Effector CD4-positive, alpha-beta T cell (primary cell): ENCODE data around the gene SDSL.

Source experiments
- DNase-seq: peaks from one replicate; pipeline ENCODE4 v3.0.0-alpha.2; 2020

The SDSL gene

DNA sequence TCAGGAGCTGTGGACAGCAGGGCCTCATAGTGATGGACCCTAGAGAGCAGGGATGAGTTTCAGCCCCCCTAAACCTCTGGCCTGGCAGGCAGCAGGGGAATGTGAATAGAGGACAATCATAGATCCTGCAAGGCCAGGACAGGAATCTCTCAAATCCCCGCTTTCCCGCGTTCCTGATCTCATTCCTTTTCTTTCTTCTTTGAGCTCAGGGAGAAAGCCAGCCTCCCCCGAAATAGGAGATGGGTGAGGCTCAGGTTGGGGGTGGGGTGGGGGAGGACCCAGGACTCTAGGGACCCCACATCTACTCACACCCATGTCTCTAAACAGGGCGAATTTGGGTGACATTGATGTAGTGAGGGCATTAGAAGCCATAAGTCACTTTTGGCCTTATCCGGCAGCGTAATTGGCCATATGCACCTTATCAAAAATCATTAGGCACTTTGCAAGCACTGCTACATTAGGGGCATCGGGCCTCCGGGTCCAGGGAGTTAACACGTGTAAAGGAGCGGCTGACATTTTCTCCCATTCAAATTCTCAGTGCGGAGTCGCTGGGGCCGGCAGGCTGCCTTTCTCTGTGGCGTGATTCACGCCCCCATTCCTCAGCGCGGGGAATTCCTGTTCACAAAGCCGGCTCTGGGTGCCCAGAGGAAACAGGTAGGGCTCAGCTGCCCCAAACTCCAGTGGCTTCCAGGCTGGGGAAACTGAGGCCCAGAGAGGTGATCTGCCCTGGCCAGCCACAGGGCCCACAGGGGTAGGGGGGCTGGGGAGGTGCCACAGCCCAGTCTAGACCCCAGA lies 48.0 kb downstream of the SDSL start:
- no peak for DNase-seq

GRCh38 chr12:113470871-113471618 lies 48.9 kb downstream of the SDSL start:
- DNase-seq, result no peak

DNA sequence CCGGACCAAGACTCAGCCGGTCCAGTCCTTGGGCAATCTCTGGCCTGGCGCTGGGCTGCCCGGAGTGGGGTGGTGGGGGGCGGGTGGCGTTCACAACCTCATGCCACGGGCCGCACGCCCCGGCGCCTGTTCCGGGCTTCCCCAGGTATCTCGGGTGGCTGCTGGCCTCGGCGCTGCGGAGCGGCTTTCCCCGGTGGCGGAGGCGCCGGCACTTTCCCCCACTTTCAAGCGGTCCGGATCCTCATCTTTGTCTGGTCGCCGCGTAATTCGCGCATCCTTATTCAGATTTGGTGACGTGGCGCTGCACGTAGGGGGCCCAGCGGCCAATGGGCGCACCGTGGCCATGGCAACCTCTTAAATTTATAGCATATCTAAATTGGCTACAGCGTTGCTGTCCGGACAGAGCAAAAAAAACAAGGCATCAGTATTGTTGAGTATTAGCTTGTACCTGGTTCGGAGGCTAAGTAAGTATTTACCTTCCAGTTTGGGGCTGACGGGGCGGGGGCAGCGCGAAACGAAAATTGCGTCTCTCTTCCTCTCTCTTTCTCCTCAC lies 49.5 kb downstream of the SDSL start, which contains the start of gene LHX5:
Gene LHX5 (minus strand): TSS at position 253 of the 553 bp plus-strand sequence. CDS start 373 bp downstream, outside the sequence.
- no peak for DNase-seq

GRCh38 chr12:113472191-113473121 lies 50.3 kb downstream of the SDSL start:
- DNase-seq, result no peak

DNA sequence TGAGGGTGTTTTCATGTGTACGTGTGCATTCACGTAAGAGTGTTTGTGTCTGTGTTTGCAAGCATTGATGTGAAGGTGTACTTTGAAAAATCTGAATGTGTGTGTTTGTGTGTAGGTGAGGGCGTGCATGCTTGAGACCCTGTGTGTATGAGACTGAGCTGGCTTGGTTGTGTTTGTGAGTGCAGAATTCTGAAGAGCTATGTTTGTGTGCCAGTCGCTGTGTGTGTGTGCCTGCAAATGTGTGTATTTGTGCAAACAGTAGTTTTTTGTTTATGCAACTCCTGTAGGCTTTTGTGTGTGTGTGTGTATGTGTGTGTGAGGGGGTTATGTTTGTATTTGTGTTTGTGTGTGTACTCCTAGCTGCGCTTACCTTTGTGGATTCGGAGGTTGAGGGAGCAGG lies 51.2 kb downstream of the SDSL start:
- no peak for DNase-seq

DNA sequence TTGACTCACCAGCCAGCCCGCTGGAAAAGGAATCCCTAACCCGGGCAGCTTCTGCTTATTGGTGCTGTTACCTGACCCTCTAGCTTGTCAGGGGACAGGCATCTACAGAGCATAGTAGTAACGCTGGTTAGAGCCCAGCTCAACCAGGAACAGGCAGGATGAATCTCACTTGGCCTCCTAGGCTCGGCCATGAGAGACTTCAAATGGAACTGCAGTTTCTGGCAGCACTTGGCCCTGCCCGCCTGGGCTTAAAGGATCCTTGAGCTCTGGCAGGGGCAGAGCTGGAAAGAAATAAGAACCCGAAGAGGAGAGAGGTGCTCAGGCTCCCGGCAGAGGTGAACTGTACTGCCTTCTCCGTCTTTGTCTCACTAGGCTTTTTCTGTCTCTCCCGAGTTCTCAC lies 51.8 kb downstream of the SDSL start:
- no peak for DNase-seq

GRCh38 chr12:113474635-113475436 lies 52.7 kb downstream of the SDSL start:
- no peak for DNase-seq

DNA sequence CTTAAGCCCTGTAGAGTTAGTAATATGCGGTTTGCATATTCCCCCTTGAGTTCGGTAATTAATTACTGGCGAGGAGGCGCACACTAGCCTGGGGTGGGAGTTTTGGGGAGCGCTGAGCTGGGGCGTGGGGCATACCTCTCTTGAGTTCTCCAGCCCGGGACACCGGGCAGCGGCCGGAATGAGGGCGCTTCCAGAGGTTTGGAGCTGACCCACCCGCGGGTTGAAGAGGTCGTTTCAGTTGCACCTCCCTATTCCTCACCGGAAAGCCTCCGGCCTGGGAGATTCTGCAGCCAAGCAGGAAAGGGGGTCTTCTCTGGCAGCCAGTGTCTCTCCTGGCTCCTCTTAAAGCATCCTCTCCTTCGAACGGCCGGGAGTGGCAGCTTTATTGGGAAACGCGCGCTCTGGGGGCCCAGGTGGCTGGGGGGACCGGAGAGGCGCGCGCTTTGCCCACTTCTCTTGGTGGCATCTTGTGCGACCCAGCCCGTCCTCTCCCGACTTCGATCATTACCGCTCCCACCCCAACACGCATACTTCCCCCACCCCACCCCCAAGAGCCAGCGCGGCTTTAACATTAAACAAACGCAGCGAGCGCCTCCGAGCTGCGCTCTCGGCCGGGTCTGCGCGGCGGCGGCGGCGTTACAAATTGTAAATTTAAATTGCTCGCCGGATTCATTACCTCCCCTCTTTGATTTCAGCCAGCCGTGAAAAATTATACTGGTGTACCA lies 53.4 kb downstream of the SDSL start:
- no peak for DNase-seq

DNA sequence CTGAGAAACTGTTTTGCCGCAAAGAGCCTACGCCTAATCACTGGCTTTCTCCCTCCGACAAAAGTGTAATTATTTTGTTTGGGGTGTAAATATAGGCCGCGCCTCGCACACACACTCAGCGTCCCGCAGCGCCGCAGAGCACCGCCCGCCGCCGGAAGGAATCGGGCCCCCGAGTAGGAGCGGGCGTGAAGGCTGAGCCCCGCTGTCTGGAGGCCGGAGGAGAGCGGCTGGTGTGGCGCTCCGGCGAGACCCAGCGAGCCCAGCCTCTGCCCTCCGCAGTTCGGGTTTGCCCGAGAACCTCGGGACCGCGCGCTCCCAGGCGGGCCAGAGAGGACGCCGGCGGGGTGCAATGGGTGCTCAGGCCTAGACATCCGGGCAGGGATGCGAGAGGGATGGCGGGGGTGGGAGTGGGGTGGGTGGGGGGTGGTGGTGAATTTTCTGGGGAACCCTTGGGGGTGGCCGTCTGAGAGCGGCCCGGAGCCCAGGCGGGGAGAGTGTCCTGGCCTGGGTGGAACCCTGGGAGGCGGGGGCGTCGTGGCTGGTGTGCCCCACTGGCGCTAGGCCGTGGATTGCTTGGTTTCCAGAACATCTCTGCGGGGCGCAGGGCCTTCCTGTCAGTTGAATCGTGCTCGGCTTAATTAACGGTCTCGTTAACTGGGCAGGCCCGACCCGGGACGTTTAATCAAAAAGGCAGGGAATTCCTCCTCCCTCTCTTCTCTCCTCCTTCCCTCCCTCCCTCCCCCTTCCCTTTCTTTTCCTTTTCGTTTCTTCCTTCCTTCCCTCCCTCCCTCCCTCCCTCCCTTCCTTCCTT lies 54.2 kb downstream of the SDSL start:
- no peak for DNase-seq

GRCh38 chr12:113477171-113477841 lies 55.1 kb downstream of the SDSL start:
- DNase-seq, result no peak

GRCh38 chr12:113477842-113478215 lies 55.6 kb downstream of the SDSL start:
- no peak for DNase-seq

GRCh38 chr12:113478351-113479011 lies 56.3 kb downstream of the SDSL start:
- no peak for DNase-seq

DNA sequence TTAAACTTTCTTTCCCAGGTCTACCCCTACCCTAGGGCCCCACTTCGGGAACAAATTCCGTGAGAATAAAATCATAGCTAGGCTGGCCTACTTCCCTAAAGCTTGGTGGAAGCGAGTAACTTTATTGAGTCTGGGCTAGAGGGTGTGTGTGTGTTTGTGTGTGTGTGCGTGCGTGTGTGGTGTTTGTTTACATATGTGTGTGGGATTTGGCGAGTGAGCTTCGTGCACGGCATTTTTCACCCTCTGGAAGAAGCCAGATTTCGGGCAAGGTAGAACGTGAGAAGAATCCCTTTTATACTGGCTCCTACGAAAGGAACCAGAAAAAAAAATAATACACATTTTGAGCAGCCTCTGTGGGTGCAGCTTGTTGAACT lies 57.0 kb downstream of the SDSL start:
- DNase-seq, result no peak

DNA sequence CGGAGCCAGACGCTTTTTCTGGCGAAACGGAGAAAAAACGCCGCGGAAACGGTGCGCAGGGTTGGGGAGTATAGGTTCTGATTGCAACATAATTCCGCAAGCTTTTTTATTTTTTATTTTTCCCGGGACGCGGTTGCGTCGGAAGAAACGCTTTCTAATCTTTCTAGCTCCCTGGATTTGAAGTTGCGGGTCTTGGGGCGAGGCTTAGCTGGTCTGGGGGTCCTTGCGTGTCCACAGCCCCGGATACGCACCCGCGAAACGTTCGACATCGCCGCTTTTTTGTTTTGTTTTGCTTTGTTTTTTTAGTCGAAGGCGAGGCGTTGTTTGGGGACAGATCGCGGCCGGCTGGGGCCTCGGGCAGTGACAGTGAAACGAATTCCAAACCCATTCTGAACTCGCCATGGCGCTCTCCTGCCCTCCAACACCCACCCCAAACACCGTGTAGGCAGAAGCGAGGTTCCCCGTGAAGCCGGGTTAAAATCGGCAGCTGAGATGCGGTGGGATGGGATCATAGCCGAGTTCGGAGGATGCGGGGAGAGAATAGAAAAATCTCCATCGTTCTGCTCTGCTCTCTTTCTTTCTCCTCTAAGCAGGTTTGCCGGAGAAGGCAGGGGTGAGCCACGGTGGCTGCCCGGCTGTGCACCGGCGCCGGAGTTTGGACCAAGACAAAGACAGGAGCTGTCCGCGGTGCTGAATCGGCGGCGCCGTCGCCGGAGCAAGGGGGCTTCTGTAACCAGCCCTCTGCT lies 57.6 kb downstream of the SDSL start:
- no peak for DNase-seq

DNA sequence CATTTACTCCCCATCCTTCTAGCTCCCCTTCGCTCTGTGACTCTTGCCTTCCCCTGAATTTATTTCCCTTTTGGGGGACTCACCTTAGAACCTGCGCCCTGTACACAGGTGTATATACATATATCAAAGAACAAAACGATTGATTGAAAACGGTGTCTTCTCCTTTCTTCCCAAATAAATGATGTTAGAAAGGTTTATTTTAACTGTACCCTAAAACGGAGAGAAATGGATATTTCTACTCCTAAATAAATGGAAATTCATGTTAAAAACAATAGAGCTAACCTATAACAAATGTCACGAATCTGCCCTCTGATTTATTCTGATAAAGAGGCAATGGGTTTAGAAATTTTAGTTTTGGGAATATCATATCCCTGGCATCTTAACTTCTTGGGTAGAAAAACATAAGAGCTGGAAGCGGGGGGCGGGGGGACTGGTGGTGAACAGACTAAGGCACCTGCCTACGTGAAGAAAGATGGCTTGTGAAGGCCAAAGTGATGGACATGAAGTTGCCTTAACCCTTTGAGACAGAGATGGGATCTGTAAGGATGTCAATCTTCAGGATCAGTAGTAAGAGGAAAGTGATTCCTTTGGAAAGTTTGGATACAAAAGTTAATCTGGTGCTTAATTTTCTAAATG lies 58.3 kb downstream of the SDSL start:
- no peak for DNase-seq

GRCh38 chr12:113482334-113482733 lies 60.2 kb downstream of the SDSL start:
- no peak for DNase-seq

DNA sequence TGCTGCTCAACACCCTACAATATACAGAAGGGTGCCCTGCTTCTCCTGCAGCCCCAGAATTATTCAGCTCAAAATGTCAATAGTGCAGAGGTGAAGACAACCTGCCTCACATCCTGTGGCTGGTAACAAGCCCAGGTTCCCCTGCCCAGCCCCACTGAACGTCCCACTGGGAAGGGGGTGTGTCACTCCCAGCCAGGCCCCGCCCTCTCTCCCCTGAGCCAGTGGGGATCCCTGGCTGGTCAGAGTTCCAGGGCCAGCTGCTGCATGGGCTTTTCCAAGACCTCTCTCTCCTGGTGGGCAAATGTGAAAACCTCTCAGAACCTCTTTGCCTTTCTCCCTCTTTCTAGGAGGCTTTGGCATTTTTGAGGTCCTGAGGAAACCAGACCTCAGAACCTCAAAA lies 63.1 kb downstream of the SDSL start:
- no peak for DNase-seq

DNA sequence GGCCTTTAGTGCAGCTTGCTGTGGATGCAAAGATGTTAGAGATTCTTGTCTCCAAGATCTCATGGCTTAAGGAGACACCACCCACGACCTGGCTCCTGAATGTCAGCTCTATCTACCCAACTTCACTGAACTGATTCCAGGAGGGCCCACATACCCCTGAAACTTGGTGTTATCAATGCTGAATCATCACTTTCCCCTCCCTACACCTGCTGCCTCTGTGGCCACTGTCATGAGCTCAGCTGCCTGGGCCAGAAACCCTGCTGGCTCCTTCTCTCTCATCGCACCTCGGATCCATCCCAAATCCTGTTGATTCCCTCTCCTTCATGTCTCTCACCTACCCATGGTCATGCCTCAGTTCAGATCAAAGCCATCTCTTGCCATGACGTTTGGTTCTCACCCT lies 64.5 kb downstream of the SDSL start:
- DNase-seq, result no peak
